SIG-M5 treated with dmso at 0.1 percent for 504 hours (cell line): Measurements from ENCODE around the gene CLIP1.
A peak's percentile ranks its signal among the peaks of the same experiment; 100 is the strongest.
"Not testable (repeated sequence)": the region's sequence is repeated elsewhere in the genome, so short reads cannot be mapped to it uniquely, and the experiment has no call there.

Experiments
- DNase-seq: peaks from one replicate; lab custom pipeline; 2025; ENCODE audit not compliant: unreplicated experiment; lab: John Stamatoyannopoulos, UW

The CLIP1 gene

GRCh38 chr12:122421821-122422729, at the start of gene CLIP1:
Gene CLIP1 (minus strand): TSS chr12:122422669. CDS start chr12:122380452, 42,217 bp downstream.
- DNase-seq: peak; percentile 64

DNA sequence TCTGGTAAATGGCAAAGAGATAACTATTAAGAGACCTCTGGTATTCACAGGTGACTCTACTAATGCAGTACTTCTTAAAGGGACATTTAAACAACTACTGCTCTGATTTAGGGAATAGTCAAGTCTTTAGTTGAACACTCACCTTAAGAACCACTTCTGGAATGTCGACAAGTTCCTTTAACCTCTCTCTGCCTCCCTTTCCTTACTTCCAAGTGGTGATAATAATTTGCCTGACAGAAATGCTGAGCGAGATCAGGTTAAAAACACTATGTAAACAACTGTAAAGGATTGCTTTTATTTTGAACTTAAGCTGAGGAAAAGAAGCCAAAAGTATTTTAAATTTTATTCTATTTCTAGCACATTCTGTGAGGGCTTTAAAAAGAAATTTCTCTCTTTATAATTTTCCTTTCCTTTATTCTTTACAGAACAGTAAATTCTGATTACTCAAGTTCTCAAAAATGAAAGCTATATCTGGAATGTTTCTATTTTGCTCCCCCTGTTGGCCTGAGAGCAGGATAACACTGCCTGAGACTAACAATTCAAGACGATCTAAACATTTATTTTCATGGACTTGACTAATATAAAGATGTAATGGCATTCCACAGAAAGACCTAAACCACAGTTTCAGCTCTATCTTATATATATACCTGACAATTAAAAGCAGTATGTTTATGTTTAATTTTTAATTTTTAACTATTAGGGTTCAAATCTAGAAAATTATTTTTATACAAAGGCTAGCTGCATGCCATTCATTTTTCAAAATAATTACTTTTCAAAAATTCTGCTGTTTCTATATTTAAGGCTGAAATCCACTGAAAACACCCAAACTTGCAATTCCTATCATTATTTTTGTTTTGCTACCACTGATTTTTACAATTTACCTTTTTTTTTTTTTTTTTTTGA, 49.1 kb upstream of the CLIP1 start:
- DNase-seq: peak; percentile 77

- DNase-seq: not testable (repeated sequence)
Observed at GRCh38 chr12:122470576-122470975, 48.1 kb upstream of the CLIP1 start.

DNA sequence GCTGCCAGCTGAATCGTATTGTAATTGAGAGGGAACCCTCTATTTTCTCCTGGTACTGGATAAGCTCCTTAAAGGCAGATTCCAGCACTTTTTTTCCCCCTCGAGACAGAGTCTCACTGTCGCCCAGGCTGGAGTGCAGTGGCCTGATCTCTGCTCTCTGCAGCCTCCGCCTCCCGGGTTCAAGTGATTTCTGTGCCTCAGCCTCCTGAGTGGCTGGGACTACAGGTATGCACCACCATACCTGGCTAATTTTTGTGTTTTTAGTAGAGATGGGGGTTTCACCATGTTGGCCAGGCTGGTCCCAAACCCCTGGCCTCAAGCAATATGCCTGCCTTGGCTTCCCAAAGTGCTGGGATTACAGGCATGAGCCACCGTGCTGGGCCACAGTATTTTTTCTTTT, 47.4 kb upstream of the CLIP1 start:
- not testable (repeated sequence) for DNase-seq

DNA sequence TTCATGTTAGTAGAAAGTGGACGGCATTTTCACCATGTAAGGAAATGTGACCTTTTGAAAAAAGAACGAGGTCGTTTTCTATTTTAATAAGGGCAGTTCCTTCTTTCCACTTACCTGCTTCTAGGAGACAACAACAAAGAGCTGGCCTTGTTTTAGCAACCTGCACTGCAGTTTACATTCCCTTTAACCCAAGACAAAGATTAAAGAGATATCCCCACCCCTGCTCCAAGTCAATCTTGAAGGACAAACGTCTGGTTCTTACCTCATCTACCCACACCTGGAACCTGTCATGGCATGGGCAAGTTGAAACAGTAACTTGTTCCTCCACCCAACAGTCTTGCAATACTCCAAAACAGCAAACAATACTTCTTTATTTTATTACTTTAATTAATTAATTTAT, 45.5 kb upstream of the CLIP1 start:
- peak; percentile 73 for DNase-seq

GRCh38 chr12:122464317-122465042, 42.0 kb upstream of the CLIP1 start:
- peak; percentile 60 for DNase-seq

DNA sequence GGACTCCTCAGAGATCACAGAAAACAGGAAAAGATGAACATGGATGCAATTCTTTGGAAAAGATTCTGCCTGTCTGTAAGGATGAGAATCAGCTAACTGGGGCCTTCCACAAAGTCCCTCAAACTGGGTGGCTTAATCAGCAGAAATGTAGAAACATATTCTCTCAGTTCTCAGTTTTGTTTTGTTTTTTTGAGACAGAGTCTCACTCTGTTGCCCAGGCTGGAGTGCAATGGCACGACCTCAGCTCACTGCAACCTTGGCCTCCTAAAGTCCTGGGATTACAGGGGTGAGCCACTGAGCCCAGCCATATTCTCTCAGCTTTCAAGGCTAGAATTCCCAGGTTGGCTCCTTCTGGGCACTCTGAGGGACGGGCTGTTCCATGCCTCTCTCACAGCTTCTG, 38.2 kb upstream of the CLIP1 start:
- DNase-seq: no peak

DNA sequence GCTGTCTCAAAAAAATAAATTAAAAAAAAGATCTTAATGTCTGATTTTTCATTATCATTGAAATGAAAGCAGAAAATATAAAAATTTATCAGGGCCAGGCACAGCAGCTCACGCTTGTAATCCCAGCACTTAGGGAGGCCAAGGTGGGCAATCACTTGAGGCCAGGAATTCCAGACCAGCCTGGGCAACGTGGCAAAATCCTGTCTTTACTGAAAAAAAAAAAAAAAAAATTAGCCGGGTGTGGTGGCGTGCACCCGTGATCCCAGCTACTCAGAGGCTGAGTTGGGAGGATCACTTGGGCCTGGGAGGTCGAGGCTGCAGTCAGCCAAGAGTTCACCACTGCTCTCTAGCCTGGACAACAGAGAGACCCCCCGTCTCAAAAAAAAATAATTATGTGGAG, 37.6 kb upstream of the CLIP1 start:
- no peak for DNase-seq

DNA sequence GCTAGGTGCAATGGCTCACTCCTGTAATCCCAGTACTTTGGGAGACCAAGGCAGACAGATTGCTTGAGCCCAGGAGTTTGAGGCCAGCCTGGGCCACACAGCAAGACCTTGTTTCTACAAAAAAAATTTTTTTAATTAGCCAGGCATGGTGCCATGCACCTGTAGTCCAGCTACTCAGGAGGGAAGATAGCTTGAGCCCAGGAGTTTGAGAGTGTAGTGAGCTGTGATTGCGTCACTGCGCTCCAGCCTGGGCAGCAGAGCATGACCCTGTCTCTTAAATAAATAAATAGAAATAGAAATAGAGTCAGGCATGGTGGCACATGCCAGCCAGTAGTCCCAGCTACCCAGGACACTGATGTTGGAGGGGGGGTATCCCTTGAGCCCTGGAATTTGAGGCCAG, 36.7 kb upstream of the CLIP1 start:
- no peak for DNase-seq

GRCh38 chr12:122458105-122459035, 35.9 kb upstream of the CLIP1 start:
- DNase-seq: no peak

DNA sequence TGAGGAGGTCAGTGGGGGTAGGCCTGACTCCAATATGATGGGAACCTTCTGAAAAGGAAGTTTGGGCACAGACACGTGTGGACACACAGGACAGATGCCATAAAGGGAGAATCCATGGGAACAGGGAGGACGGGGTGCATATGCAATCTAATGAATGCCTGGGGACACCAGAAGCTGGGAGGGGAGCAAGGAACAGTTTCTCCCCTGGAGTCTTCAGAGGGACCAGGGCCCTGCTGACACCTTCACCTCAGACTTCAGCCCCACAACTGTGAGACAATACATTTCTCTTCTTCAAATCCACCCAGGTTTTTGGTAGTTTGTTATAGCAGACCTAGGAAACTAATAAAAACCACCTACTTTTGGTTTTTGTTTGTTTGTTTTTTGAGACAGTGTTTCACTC, 35.2 kb upstream of the CLIP1 start:
- no peak for DNase-seq

DNA sequence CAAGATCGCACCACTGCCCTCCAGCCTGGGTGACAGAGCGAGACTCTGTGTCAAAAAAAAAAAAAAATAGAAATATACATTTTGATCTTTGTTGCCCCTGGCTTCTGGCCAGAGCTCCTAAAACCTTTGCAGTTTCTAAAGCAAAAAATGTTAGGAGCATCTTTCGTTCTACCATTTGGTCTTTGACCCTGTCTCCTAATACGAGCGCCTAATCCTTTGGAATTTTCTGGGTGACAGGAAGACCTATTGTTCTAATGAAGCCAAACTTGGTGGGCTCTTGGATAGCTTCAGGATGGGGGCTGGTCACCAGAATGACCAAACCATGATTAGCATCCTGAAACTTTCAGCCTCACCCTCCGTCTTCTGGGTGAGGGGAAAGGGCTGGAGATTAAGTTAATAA, 32.3 kb upstream of the CLIP1 start:
- no peak for DNase-seq

DNA sequence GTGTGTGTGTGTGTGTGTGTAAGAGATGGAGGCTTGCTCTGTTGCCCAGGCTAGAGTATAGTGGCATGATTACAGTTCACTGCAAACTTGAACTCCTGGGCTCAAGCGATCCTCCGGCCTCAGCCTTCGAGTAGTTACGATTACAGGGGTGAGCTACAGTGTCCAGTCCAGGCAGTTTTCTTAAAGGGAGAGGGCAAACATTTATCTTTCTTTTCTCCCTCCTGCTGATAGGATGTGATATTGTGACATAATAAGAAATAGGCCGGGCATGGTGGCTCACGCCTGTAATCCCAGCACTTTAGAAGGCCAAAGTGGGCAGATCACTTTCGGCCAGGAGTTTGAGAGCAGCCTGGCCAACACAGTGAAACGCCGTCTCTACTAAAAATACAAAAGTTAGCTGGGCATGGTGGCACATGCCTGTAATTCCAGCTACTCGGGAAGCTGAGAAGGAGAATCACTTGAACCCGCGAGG, 31.8 kb upstream of the CLIP1 start:
- no peak for DNase-seq

- no peak for DNase-seq
Observed at GRCh38 chr12:122452701-122453285, 30.3 kb upstream of the CLIP1 start.

- peak; percentile 94 for DNase-seq
Observed at GRCh38 chr12:122449317-122449716, 26.8 kb upstream of the CLIP1 start.

GRCh38 chr12:122447825-122448224, 25.4 kb upstream of the CLIP1 start:
- DNase-seq: not testable (repeated sequence)

- DNase-seq: not testable (repeated sequence)
Observed at GRCh38 chr12:122446390-122446789, 23.9 kb upstream of the CLIP1 start.

- not testable (repeated sequence) for DNase-seq
Observed at GRCh38 chr12:122444071-122444470, 21.6 kb upstream of the CLIP1 start.

DNA sequence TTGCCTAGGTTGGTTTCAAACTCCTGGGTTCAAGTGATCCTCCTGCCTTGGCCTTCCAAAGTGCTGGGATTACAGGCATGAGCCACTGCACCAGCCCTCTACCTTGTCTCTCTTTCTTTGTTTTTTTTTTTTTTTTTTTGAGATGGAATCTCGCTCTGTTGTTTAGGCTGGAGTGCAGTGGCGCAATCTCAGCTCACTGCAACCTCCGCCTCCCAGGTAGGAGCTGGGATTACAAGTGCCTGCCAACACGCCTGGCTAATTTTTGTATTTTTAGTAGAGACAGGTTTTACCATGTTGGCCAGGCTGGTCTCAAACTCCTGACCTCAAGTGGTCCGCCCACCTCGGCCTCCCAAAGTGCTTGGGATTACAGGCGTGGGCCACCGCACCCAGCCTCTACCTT, 16.4 kb upstream of the CLIP1 start:
- not testable (repeated sequence) for DNase-seq
